KOPT-K1 (cell line): Measurements from ENCODE around the gene KREMEN1.

Source experiments
- H3K27ac ChIP-seq: fragments of 200-600 bp; sonication (generic); 2 replicates; pipeline ENCODE4 v1.5.1; 2016; ENCODE audit warnings: antibody characterized with exemption, mild to moderate bottlenecking, low read depth, low read length; ENCODE audit not compliant: poor library complexity, severe bottlenecking
- H3K36me3 ChIP-seq: fragments of 200-600 bp; sonication (generic); 2 replicates; pipeline ENCODE4 v1.5.1; 2017; ENCODE audit warnings: antibody characterized with exemption, mild to moderate bottlenecking, low read length, moderate library complexity; ENCODE audit not compliant: insufficient read depth
- H3K9me3 ChIP-seq: fragments of 200-600 bp; sonication (generic); 2 replicates; pipeline ENCODE4 v1.5.1; 2017; ENCODE audit warnings: antibody characterized with exemption, low read length, mild to moderate bottlenecking; ENCODE audit not compliant: insufficient read depth, poor library complexity, severe bottlenecking

KREMEN1 gene

DNA sequence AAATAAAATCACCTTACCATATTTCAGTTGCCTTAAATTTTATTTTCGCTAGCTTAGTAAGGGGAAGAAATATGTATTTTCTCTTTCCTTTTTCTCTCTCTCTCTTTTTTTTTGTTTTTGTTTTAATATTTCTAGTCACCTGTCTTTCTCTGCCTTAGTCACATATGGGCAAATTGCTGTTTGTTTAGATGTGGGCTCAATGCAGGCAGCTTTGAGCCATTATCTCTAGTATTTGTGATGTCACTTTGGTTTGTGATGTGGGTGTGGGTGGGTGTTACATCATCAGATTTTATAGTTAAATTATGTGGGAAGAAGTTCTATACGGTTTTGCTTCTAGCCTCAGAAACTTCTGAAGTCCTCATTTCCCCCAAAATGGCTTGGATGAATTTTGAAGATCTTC, 11.1 kb upstream of the KREMEN1 start, which contains the start of gene C22orf31:
Gene C22orf31, minus strand, starts transcription at position 59 of the 400 bp plus-strand sequence. Its CDS starts 39 bp downstream, at position 20.
- Histone ChIP-seq H3K9me3 (no peaks in the 10 kb centered on the region), H3K27ac (no peak within 1 kb of the TSS), H3K36me3 (no peaks in the 10 kb centered on the region)

DNA sequence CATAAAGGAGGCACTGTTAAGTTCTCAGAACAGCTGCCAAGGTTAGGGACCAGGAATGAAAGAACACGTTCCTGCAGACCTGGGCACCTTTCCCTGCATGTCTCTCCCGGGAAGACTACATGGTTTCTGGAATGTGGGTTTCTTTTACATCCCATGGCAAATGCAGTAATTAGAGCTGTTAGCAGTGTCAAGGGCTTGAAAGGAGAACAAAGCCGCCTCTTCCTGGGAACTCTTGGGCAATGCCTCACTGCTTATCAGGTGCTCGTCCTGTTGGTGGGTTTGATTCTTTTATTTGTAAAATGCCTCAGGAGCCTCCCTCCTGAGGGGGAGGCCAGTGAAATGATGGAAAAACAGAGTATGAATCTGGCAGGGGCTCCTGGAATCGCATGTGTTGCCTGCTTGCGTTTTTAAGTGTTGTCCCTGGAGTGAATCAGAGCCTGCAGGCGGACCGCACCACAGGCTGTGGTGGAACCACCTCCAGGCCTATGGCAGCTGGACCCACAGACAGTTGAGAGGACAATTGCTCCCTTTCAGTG, 10.5 kb upstream of the KREMEN1 start:
- Histone ChIP-seq H3K36me3 (no peaks in the 10 kb centered on the region), H3K9me3 (no peaks in the 10 kb centered on the region), H3K27ac (no peak overlapping the region)

- no peak overlapping the region for H3K27ac ChIP-seq
- no peaks in the 10 kb centered on the region for H3K9me3 ChIP-seq
- no peaks in the 10 kb centered on the region for H3K36me3 ChIP-seq
Measured at GRCh38 chr22:29065468-29066190, 7.2 kb upstream of the KREMEN1 start.

GRCh38 chr22:29069463-29069862, 3.4 kb upstream of the KREMEN1 start:
- H3K27ac ChIP-seq, result no peak overlapping the region
- no peaks in the 10 kb centered on the region for H3K36me3 ChIP-seq
- no peaks in the 10 kb centered on the region for H3K9me3 ChIP-seq

DNA sequence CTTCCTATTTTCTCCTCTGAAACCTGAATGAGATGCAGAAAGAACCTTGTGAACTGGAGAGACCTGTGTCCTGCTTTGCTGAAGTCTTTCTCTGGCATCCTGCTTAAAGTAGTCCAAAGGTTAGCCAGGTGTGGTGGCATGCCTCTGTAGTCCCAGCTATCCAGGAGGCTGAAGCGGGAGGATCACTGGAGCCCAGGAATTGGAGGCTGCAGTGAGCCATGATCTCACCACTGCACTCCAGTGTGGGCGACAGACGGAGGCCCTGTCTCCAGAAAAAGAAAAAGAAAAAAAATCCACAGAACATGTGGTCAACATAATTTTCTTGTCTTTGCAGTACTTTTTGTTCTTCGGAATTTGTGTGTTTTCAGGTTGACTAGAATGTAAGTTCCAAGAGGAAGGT, 2.3 kb upstream of the KREMEN1 start:
- Histone ChIP-seq H3K27ac (no peak overlapping the region), H3K9me3 (no peaks in the 10 kb centered on the region), H3K36me3 (no peaks in the 10 kb centered on the region)

DNA sequence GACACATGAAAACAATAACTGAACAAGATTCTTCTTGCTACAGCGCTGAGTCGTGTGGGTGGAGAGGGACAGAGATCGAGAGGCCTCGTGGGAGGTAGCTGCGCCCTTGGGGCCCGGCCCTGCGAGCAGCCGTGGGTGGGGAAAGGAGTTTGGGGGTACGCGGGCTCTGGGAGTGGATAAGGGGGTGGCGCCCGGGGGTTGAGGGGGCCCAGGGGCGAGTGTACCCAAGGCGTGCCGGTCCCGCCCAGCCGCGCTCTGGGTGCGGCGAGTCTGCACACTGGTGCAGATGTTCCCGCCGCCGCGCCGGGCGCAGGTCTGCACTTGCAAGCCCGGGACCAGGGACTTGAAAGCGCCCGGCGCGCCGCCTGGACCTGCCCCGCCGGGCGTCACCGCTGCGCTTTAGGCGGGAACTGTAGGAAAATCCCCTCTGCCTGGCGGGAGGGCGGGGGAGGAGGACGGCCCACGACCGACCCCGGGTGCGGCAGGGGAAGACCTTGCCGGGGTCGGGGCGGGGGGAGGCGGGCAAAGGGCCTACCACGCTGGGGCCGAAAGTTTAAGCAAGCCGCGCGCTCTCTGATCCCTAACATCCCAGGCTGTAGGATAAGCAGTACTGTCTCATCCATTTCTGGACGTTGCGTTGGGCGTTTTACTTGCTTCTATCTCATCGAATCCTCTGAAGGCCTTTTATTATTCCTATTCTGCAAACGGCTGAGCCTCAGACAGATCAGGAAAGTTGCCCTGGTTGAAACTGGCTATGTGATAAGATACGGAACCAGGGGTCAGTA, 1.4 kb upstream of the KREMEN1 start:
- H3K9me3 ChIP-seq, result no peaks in the 10 kb centered on the region
- H3K36me3 ChIP-seq, result no peaks in the 10 kb centered on the region
- no peak overlapping the region for H3K27ac ChIP-seq

GRCh38 chr22:29072193-29072978, 449 bp upstream of the KREMEN1 start:
- H3K27ac ChIP-seq, result no peak overlapping the region
- no peaks in the 10 kb centered on the region for H3K9me3 ChIP-seq
- no peaks in the 10 kb centered on the region for H3K36me3 ChIP-seq

DNA sequence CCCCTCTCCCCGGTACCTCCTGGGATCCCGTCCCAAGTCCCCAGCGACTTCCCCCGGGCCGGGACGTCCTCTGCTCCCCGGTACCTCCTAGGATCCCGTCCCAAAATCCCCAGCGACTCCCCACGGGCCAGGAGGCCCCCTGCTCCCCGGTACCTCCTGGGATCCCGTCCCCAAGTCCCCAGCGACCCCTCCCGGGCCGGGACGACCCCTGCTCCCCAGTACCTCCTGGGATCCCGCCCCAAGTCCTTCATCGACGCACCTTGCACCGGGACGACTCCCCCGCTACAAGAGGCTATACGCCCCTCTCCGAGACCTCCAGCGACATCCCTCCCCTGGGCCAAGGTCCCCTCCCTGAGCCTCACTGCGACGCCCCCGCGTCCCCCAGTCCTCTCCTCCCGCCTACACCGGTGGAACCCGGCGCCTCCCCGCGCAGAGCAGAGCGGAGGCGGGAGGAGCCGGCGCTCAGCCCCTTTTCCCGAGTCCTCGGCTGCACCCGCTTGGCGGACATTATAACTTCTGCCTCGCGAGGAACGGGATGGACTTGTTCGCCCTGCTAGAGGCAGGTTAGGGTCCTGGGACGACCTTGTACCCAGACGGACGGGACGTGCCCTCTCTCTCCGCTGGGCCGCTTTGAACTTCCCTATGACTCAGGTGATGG, 912 bp downstream of the KREMEN1 start:
- Histone ChIP-seq H3K36me3 (no peaks in the 10 kb centered on the region), H3K27ac (no peak overlapping the region), H3K9me3 (no peaks in the 10 kb centered on the region)

DNA sequence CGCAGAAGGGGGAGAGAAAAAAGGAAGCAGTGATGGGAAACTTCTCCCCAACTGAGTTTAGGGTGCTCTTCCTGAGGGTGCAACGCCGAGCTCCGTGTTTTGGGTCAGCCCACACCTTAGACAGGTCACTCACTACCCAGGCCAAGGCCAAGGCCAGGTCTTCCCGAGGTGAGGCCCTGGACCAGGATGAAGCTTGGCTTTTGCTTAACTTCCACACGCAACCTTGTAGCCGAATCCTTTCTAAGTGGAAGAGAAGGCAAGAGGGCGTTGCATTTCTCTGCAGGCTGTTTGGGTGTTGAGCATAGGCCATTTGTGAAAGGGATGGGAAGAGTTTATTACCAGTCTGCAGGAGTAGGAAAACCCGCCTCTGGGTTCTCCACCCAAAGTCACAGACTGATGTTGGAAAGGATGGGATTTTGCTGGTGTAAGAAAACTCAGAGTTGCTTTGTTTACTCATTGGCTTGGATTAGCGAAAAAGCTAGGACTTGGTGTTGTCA, 1.5 kb downstream of the KREMEN1 start:
- no peaks in the 10 kb centered on the region for H3K9me3 ChIP-seq
- no peaks in the 10 kb centered on the region for H3K36me3 ChIP-seq
- H3K27ac ChIP-seq, result no peak overlapping the region

GRCh38 chr22:29078036-29078868, 5.4 kb downstream of the KREMEN1 start:
- no peaks in the 10 kb centered on the region for H3K36me3 ChIP-seq
- H3K9me3 ChIP-seq, result no peaks in the 10 kb centered on the region
- no peak overlapping the region for H3K27ac ChIP-seq

DNA sequence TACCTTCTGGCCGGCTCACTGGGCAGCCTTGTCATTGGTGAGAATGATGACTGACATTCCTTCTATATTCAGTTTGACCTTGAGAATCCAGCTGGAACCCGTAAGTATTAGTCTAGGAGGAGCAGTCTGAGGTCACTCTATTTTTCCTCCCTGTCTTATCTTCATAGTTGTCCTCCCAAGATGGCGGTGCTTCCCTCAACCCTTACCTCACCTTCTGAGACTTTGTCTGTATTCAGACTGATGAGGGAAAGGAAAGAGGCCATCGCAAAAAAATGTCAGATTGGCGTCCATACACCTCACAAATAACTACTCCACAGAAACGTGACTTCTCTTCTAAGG, 6.0 kb downstream of the KREMEN1 start:
- no peaks in the 10 kb centered on the region for H3K9me3 ChIP-seq
- H3K27ac ChIP-seq, result no peak overlapping the region
- no peaks in the 10 kb centered on the region for H3K36me3 ChIP-seq

GRCh38 chr22:29079218-29079901, 6.5 kb downstream of the KREMEN1 start:
- no peaks in the 10 kb centered on the region for H3K36me3 ChIP-seq
- no peaks in the 10 kb centered on the region for H3K9me3 ChIP-seq
- H3K27ac ChIP-seq, result no peak overlapping the region

GRCh38 chr22:29080106-29080975, 7.5 kb downstream of the KREMEN1 start:
- H3K9me3 ChIP-seq, result no peaks in the 10 kb centered on the region
- no peak overlapping the region for H3K27ac ChIP-seq
- no peaks in the 10 kb centered on the region for H3K36me3 ChIP-seq
